ENCODE data around the gene GALNT8. TPM values are rescaled to one million over a fixed set of nuclear protein-coding genes. Genes with fewer than 3 reads are reported as not detected.
A peak's percentile ranks its signal among the peaks of the same experiment; 100 is the strongest.

Gene GALNT8
- polyA plus RNA-seq, 3 donors = 0.04 TPM; not detected in 2

- TF ChIP-seq, protein P1, sequence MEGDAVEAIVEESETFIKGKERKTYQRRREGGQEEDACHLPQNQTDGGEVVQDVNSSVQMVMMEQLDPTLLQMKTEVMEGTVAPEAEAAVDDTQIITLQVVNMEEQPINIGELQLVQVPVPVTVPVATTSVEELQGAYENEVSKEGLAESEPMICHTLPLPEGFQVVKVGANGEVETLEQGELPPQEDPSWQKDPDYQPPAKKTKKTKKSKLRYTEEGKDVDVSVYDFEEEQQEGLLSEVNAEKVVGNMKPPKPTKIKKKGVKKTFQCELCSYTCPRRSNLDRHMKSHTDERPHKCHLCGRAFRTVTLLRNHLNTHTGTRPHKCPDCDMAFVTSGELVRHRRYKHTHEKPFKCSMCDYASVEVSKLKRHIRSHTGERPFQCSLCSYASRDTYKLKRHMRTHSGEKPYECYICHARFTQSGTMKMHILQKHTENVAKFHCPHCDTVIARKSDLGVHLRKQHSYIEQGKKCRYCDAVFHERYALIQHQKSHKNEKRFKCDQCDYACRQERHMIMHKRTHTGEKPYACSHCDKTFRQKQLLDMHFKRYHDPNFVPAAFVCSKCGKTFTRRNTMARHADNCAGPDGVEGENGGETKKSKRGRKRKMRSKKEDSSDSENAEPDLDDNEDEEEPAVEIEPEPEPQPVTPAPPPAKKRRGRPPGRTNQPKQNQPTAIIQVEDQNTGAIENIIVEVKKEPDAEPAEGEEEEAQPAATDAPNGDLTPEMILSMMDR (IDR thresholded peaks at IDR 0.05) = no peak
- WGBS (ENCODE audit: insufficient coverage) = no CpG with 5 or more reads among the region's 4 CpGs
- Histone ChIP-seq H3K9me3 (replicated peaks in 1 of 2; ENCODE audit: control insufficient read depth in 1 of 2, insufficient read depth in 1 of 2, low read length in 2 of 2) (no peaks in the 10 kb centered on the region), H3K4me2 (replicated peaks; ENCODE audit: extremely low read depth, low read length, poor library complexity, severe bottlenecking) (no peak overlapping the region), H3K36me3 (replicated peaks in 1 of 2; ENCODE audit: control insufficient read depth in 1 of 2, insufficient read depth in 2 of 2, low read length in 2 of 2) (no peaks in the 10 kb centered on the region), H2AFZ (ENCODE audit: insufficient read depth, low read depth, low read length, poor library complexity, severe bottlenecking) (no peak overlapping the region), H3K4me1 (ENCODE audit: control insufficient read depth in 1 of 2, insufficient read depth in 2 of 2, low read length in 2 of 2) (no peaks in the 10 kb centered on the region), H3K79me2 (ENCODE audit: insufficient read depth, low read length) (no peaks in the 10 kb centered on the region), H3K27ac (ENCODE audit: low read depth in 1 of 2, low read length in 2 of 2) (no peak overlapping the region), H4K20me1 (ENCODE audit: insufficient read depth, low read length) (no peaks in the 10 kb centered on the region), H3K9ac (ENCODE audit: insufficient read depth, low read length, poor library complexity, severe bottlenecking) (no peak overlapping the region), H3K27me3 (ENCODE audit: control insufficient read depth in 2 of 2, insufficient read depth in 2 of 2, low read length in 2 of 2) (peaks cover 3 to 12% of the 10 kb centered on the region in 2 donors), H3K4me3 (replicated peaks in 1 of 3; ENCODE audit: low read depth in 2 of 3, low read length in 3 of 3) (no peak overlapping the region)
- no peak overlapping the region for H3K4me3 Mint-ChIP-seq
- no peaks in the 10 kb centered on the region for H3K36me3 Mint-ChIP-seq
- DNase-seq = no peak
- peaks cover 0 to 2% (median 0%) of the 10 kb centered on the region in 7 donors for H3K9me3 Mint-ChIP-seq
- no peaks in the 10 kb centered on the region for H3K4me1 Mint-ChIP-seq
- H3K27ac Mint-ChIP-seq = no peak overlapping the region
- peaks cover 10 to 24% (median 13%) of the 10 kb centered on the region in 3 donors for H3K27me3 Mint-ChIP-seq (ENCODE audit: low read depth in 3 of 3)
- intact Hi-C loops (cut with micrococcal nuclease) = no loop called here
These were observed 18.3 kb downstream of the GALNT8 start for GRCh38 chr12:4738541-4738940.

- WGBS (ENCODE audit: insufficient coverage) = 87% methylated on average over 14 of the region's 15 CpGs
- Mint-ChIP-seq H3K36me3 (no peaks in the 10 kb centered on the region), H3K4me3 (peak overlapping the region in 1 of 2 donors; percentile 47), H3K27ac (no peak overlapping the region), H3K4me1 (no peaks in the 10 kb centered on the region), H3K9me3 (peaks cover 0 to 3% (median 0%) of the 10 kb centered on the region in 7 donors), H3K27me3 (ENCODE audit: low read depth in 3 of 3) (peaks cover 5 to 12% (median 10%) of the 10 kb centered on the region in 3 donors)
- Histone ChIP-seq H2AFZ (ENCODE audit: insufficient read depth, low read depth, low read length, poor library complexity, severe bottlenecking) (no peak overlapping the region), H3K9ac (ENCODE audit: insufficient read depth, low read length, poor library complexity, severe bottlenecking) (no peak overlapping the region), H3K9me3 (replicated peaks in 1 of 2; ENCODE audit: control insufficient read depth in 1 of 2, insufficient read depth in 1 of 2, low read length in 2 of 2) (no peaks in the 10 kb centered on the region), H3K4me1 (ENCODE audit: control insufficient read depth in 1 of 2, insufficient read depth in 2 of 2, low read length in 2 of 2) (no peaks in the 10 kb centered on the region), H3K4me2 (replicated peaks; ENCODE audit: extremely low read depth, low read length, poor library complexity, severe bottlenecking) (no peak overlapping the region), H3K27me3 (ENCODE audit: control insufficient read depth in 2 of 2, insufficient read depth in 2 of 2, low read length in 2 of 2) (peaks cover 0 to 2% of the 10 kb centered on the region in 2 donors), H3K27ac (ENCODE audit: low read depth in 1 of 2, low read length in 2 of 2) (no peak overlapping the region), H4K20me1 (ENCODE audit: insufficient read depth, low read length) (no peaks in the 10 kb centered on the region), H3K4me3 (replicated peaks in 1 of 3; ENCODE audit: low read depth in 2 of 3, low read length in 3 of 3) (no peak overlapping the region), H3K79me2 (ENCODE audit: insufficient read depth, low read length) (no peaks in the 10 kb centered on the region), H3K36me3 (replicated peaks in 1 of 2; ENCODE audit: control insufficient read depth in 1 of 2, insufficient read depth in 2 of 2, low read length in 2 of 2) (no peaks in the 10 kb centered on the region)
- DNase-seq = no peak
- intact Hi-C loops (cut with micrococcal nuclease) = no loop called here
- TF ChIP-seq, protein P1 (IDR thresholded peaks at IDR 0.05) = no peak
These were observed 22.3 kb downstream of the GALNT8 start for GRCh38 chr12:4742416-4742970.
